Smooth muscle cell (in vitro differentiated cells): ENCODE results near the gene GP5. TPM values are rescaled to one million over a fixed set of nuclear protein-coding genes. Genes with fewer than 3 reads are reported as not detected.

Experiments
- DNase-seq: peaks from one replicate; lab custom pipeline; 2025; ENCODE audit not compliant: unreplicated experiment; lab: John Stamatoyannopoulos, UW
- H2AFZ ChIP-seq: fragments of 200-600 bp; sonication (generic); 2 replicates; pipeline ENCODE4 v1.6.0; 2016; ENCODE audit warnings: antibody characterized with exemption, low read depth, mild to moderate bottlenecking
- H3F3A ChIP-seq: fragments of 200-600 bp; sonication (generic); 2 replicates; pipeline ENCODE4 v1.6.0; 2017; ENCODE audit warnings: antibody characterized with exemption, low read depth
- H3K27ac ChIP-seq: fragments of 200-600 bp; sonication (generic); 2 replicates; pipeline ENCODE4 v1.5.1; 2016; ENCODE audit warnings: low read depth, mild to moderate bottlenecking
- H3K27me3 ChIP-seq: fragments of 200-600 bp; sonication (generic); 2 replicates; pipeline ENCODE4 v1.6.1; 2016; ENCODE audit warnings: low read depth, mild to moderate bottlenecking
- H3K36me3 ChIP-seq: fragments of 200-600 bp; sonication (generic); 2 replicates; pipeline ENCODE4 v1.5.1; 2016; ENCODE audit warnings: low read depth
- H3K4me1 ChIP-seq: fragments of 200-600 bp; sonication (generic); 2 replicates; pipeline ENCODE4 v1.5.1; 2016; ENCODE audit warnings: low read depth
- H3K4me2 ChIP-seq: fragments of 200-600 bp; sonication (generic); 2 replicates; pipeline ENCODE4 v1.6.0; 2016; ENCODE audit warnings: mild to moderate bottlenecking
- H3K4me3 ChIP-seq: fragments of 200-600 bp; sonication (generic); 2 replicates; pipeline ENCODE4 v1.5.1; 2016; ENCODE audit warnings: mild to moderate bottlenecking
- H3K79me2 ChIP-seq: fragments of 200-600 bp; sonication (generic); 2 replicates; pipeline ENCODE4 v1.6.0; 2016; ENCODE audit warnings: low read depth, mild to moderate bottlenecking
- H3K9ac ChIP-seq: fragments of 200-600 bp; sonication (generic); 2 replicates; pipeline ENCODE4 v1.6.0; 2016; ENCODE audit warnings: low read depth
- H3K9me3 ChIP-seq: fragments of 200-600 bp; sonication (generic); replicated peaks from 2 replicates; pipeline ENCODE4 v1.5.1; 2016; ENCODE audit warnings: low read depth
- H4K20me1 ChIP-seq: fragments of 200-600 bp; sonication (generic); 2 replicates; pipeline ENCODE4 v1.6.0; 2016; ENCODE audit warnings: low read depth
- CTCF ChIP-seq: fragments of 200-600 bp; sonication (generic); IDR thresholded peaks from 2 replicates; pipeline ENCODE4 v1.5.1; 2017; ENCODE audit warnings: borderline replicate concordance, mild to moderate bottlenecking, antibody characterized with exemption; ENCODE audit not compliant: insufficient read depth, poor library complexity, severe bottlenecking
- WGBS: methylation state at CpG from one replicate; pipeline ENCODE4 v1.1.7; 2016; ENCODE audit warnings: low lambda C conversion rate; 5-methylcytosine and 5-hydroxymethylcytosine counted together
- polyA plus RNA-seq: library from polyadenylated mRNA; unstranded; fragments of >200 nt; fragmentation: Nextera tagmentation; extraction: Ambion mirVana; gene quantifications from 2 replicates; pipeline ENCODE4 v1.2.1, GENCODE V29; 2016
- total RNA-seq: library from RNA; depleted of rRNA; stranded (reverse); fragments of >200 nt; gene quantifications from 2 replicates; pipeline ENCODE4 v1.2.3, GENCODE V29; 2014

The GP5 gene
- total and polyA plus RNA-seq, 2 experiments from 2014 or later, result not detected

DNA sequence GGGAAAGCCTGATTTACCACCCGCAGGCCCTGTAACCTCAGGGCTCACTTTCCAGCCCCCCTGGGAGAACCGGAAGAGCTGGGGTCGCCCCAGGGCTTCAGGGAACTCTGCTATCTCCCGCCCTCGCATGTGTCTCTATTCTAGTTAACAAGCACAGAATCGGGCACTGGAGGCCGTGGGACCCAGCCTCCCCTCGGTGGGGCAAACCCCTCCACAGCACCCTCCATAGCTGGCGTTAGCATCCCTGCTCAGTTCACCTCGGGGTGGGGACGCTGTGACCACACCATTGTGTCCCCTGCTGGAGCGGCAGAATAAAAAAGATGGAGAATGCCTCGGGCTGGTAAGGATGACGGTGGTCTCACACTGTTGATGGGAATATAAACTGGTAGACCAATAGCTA lies 26.0 kb downstream of the GP5 start:
- no peaks in the 10 kb centered on the region for H3K27me3 ChIP-seq
- no peaks in the 10 kb centered on the region for H3K36me3 ChIP-seq
- no peak overlapping the region for H3K4me3 ChIP-seq
- WGBS, result 95% methylated on average over 14 of the region's 14 CpGs
- H3K27ac ChIP-seq, result no peak overlapping the region
- no peak overlapping the region for H2AFZ ChIP-seq
- no peaks in the 10 kb centered on the region for H3F3A ChIP-seq
- no peaks in the 10 kb centered on the region for H3K9me3 ChIP-seq
- H3K4me2 ChIP-seq, result no peak overlapping the region
- H4K20me1 ChIP-seq, result no peaks in the 10 kb centered on the region
- peaks cover 26% of the 10 kb centered on the region for H3K4me1 ChIP-seq
- no peak for TF ChIP-seq CTCF
- DNase-seq, result no peak
- no peak overlapping the region for H3K9ac ChIP-seq
- no peaks in the 10 kb centered on the region for H3K79me2 ChIP-seq

- 82% methylated on average over 10 of the region's 10 CpGs for WGBS
- H3K4me3 ChIP-seq, result no peak overlapping the region
- no peak overlapping the region for H3K9ac ChIP-seq
- no peaks in the 10 kb centered on the region for H3K27me3 ChIP-seq
- H3K27ac ChIP-seq, result no peak overlapping the region
- H3K4me1 ChIP-seq, result peaks cover 22% of the 10 kb centered on the region
- no peak overlapping the region for H2AFZ ChIP-seq
- H3K9me3 ChIP-seq, result no peaks in the 10 kb centered on the region
- H3K79me2 ChIP-seq, result no peaks in the 10 kb centered on the region
- H4K20me1 ChIP-seq, result no peaks in the 10 kb centered on the region
- no peaks in the 10 kb centered on the region for H3F3A ChIP-seq
- H3K36me3 ChIP-seq, result no peaks in the 10 kb centered on the region
- no peak for TF ChIP-seq CTCF
- no peak overlapping the region for H3K4me2 ChIP-seq
- DNase-seq, result no peak
Measured at GRCh38 chr3:194370753-194371152, 28.3 kb downstream of the GP5 start.

GRCh38 chr3:194369522-194370279 lies 29.4 kb downstream of the GP5 start, which contains the start of gene LRRC15:
Gene LRRC15 (minus strand): TSS chr3:194369743. CDS start chr3:194361043, 8,700 bp downstream.
- Histone ChIP-seq H3K36me3 (no peaks in the 10 kb centered on the region), H2AFZ (no peak within 1 kb of the TSS), H3K27me3 (no peaks in the 10 kb centered on the region), H3K9ac (no peak within 1 kb of the TSS), H3K9me3 (no peaks in the 10 kb centered on the region), H3K4me3 (no peak within 1 kb of the TSS), H3K27ac (peak within 1 kb of the TSS; percentile 63), H4K20me1 (no peaks in the 10 kb centered on the region), H3K4me2 (peak within 1 kb of the TSS; percentile 74), H3F3A (peaks cover under 1% of the 10 kb centered on the region), H3K4me1 (peaks cover 20% of the 10 kb centered on the region), H3K79me2 (no peaks in the 10 kb centered on the region)
- 18% methylated on average over 21 of the region's 21 CpGs for WGBS
- no peak for TF ChIP-seq CTCF
- DNase-seq, result peak; percentile 26

- H3F3A ChIP-seq, result peaks cover 8% of the 10 kb centered on the region
- peak overlapping the region; percentile 74 for H3K4me2 ChIP-seq
- 81% methylated on average over 6 of the region's 6 CpGs for WGBS
- no peaks in the 10 kb centered on the region for H3K9me3 ChIP-seq
- H3K9ac ChIP-seq, result no peak overlapping the region
- H3K4me1 ChIP-seq, result peaks cover 20% of the 10 kb centered on the region
- DNase-seq, result no peak
- no peaks in the 10 kb centered on the region for H3K27me3 ChIP-seq
- H2AFZ ChIP-seq, result no peak overlapping the region
- no peaks in the 10 kb centered on the region for H3K79me2 ChIP-seq
- no peaks in the 10 kb centered on the region for H4K20me1 ChIP-seq
- no peak for TF ChIP-seq CTCF
- no peaks in the 10 kb centered on the region for H3K36me3 ChIP-seq
- no peak overlapping the region for H3K4me3 ChIP-seq
- no peak overlapping the region for H3K27ac ChIP-seq
Measured at GRCh38 chr3:194368918-194369317, 30.1 kb downstream of the GP5 start.
